Measurements from ENCODE around the gene ITPK1.

ITPK1 gene

DNA sequence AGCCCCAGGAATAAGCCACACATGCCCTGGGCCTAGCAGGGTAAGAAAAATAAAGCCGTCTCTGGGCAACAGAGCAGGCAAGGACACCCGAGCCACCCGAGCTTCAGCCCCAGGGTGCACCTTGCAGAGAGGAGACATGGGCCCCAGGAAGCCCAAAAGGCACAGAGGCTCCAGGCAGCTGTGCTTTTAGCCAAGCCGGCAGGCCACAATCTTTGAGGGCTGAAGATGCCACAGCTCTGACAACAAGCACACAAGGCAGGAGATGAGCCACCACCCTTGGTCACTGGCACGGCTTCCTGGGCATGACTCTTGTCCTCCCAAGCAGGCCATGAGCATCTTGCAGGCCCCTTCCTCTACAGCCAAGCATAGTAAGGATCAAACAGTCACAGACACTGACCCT, 86.3 kb downstream of the ITPK1 start:
- H3K27me3 ChIP-seq (ENCODE audit: low read depth, low read length), result no peaks in the 10 kb centered on the region
- no peak overlapping the region for H3K27ac ChIP-seq (ENCODE audit: low read length)
- H3K36me3 ChIP-seq (ENCODE audit: control insufficient read depth in 1 of 2, insufficient read depth in 2 of 2, low read length in 2 of 2), result no peaks in the 10 kb centered on the region
- peaks cover 9 to 38% of the 10 kb centered on the region in 2 donors for H3K4me1 ChIP-seq (ENCODE audit: control insufficient read depth in 1 of 2, insufficient read depth in 2 of 2, low read length in 2 of 2)
- H3K4me3 ChIP-seq (ENCODE audit: low read depth in 1 of 2, low read length in 2 of 2), result no peak overlapping the region
- no peaks in the 10 kb centered on the region for H3K9me3 ChIP-seq (ENCODE audit: control insufficient read depth in 1 of 2, low read length in 2 of 2)

DNA sequence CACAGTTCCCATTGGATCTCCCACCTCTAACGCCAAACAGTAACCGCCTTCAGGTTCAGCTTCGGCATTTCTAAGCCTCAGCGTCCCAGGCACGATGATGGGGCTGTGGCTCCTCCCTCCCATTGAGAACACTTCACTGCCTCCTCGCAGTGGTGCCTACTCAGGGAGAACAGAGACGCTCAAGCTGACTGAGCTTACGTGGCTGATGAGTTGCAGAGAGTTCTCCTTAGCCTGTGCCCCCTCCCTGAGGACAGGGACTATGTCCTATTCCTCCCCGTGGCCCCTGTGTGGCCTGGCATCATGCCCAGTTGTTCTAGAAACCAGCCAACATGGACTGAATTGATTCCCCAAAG, 87.0 kb downstream of the ITPK1 start:
- H3K4me3 ChIP-seq (ENCODE audit: low read depth in 1 of 2, low read length in 2 of 2), result no peak overlapping the region
- no peak overlapping the region for H3K27ac ChIP-seq (ENCODE audit: low read length)
- H3K36me3 ChIP-seq (ENCODE audit: control insufficient read depth in 1 of 2, insufficient read depth in 2 of 2, low read length in 2 of 2), result no peaks in the 10 kb centered on the region
- peaks cover 9 to 33% of the 10 kb centered on the region in 2 donors for H3K4me1 ChIP-seq (ENCODE audit: control insufficient read depth in 1 of 2, insufficient read depth in 2 of 2, low read length in 2 of 2)
- H3K9me3 ChIP-seq (ENCODE audit: control insufficient read depth in 1 of 2, low read length in 2 of 2), result no peaks in the 10 kb centered on the region
- no peaks in the 10 kb centered on the region for H3K27me3 ChIP-seq (ENCODE audit: low read depth, low read length)

DNA sequence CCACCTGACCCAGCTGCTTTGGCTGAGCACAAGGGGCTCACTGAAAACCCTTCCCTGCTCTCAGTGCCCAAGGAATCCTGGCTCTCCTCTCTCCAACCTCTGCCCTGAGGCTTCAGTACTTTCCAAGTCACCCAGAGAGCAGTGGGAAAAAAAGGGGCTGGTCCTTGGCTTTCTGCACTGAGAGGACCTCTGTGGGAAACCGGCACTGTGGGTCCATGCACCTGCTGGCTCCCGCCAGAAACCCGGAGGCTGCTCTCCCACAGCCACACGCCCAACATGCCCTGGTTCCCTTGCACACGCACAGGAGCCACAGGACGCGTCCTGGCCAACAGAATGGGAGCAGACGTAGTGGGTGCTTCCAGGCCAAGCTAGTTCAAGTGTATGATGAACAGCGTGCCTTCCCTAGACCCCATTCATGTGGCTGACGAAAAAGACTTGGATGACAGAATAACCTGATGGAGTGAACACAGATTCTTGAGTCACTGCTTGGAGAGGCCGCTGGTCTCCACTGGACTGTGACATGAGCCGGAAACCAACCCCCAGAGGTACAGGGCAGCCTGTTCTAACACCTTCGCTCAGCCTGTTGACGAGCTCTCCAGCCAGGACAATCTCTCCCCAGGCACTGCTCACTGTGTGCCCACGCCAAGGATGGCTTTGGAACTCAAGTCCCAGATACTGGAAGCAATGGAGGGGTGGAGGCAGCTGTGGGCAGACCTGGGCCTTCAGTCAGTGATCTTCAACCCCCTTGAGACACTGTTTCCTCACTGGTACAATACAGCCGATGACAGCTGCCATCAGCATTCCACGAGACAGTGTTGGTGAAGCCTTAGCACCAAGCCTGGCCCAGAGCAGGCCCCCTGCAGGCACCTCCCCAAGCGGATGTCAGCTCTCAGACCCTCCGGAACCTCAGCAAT, 87.7 kb downstream of the ITPK1 start:
- no peaks in the 10 kb centered on the region for H3K36me3 ChIP-seq (ENCODE audit: control insufficient read depth in 1 of 2, insufficient read depth in 2 of 2, low read length in 2 of 2)
- H3K9me3 ChIP-seq (ENCODE audit: control insufficient read depth in 1 of 2, low read length in 2 of 2), result no peaks in the 10 kb centered on the region
- H3K4me3 ChIP-seq (ENCODE audit: low read depth in 1 of 2, low read length in 2 of 2), result no peak overlapping the region
- H3K27ac ChIP-seq (ENCODE audit: low read length), result no peak overlapping the region
- H3K4me1 ChIP-seq (ENCODE audit: control insufficient read depth in 1 of 2, insufficient read depth in 2 of 2, low read length in 2 of 2), result peaks cover 8 to 27% of the 10 kb centered on the region in 2 donors
- H3K27me3 ChIP-seq (ENCODE audit: low read depth, low read length), result no peaks in the 10 kb centered on the region

DNA sequence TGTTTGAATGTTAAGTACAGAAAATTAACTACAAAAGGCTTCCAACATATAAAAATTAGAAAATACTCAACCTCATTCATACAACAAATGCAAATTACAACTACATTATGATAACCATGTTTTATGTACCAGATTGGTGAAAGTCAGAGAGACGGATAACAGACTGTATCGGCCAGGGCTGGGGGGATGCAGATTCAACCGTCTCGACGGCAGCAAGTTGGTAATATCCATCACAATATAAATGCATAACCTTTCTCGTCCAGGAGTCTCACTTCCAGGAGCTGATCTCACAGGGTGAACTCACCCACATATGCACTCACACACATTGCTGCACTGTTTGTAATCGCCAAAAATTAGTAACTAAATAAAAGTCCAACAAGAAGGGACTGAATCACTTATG, 89.4 kb downstream of the ITPK1 start:
- Histone ChIP-seq H3K4me3 (ENCODE audit: low read depth in 1 of 2, low read length in 2 of 2) (no peak overlapping the region), H3K9me3 (ENCODE audit: control insufficient read depth in 1 of 2, low read length in 2 of 2) (no peaks in the 10 kb centered on the region), H3K27ac (ENCODE audit: low read length) (no peak overlapping the region), H3K4me1 (ENCODE audit: control insufficient read depth in 1 of 2, insufficient read depth in 2 of 2, low read length in 2 of 2) (peaks cover 0 to 19% of the 10 kb centered on the region in 2 donors), H3K36me3 (ENCODE audit: control insufficient read depth in 1 of 2, insufficient read depth in 2 of 2, low read length in 2 of 2) (no peaks in the 10 kb centered on the region), H3K27me3 (ENCODE audit: low read depth, low read length) (no peaks in the 10 kb centered on the region)

DNA sequence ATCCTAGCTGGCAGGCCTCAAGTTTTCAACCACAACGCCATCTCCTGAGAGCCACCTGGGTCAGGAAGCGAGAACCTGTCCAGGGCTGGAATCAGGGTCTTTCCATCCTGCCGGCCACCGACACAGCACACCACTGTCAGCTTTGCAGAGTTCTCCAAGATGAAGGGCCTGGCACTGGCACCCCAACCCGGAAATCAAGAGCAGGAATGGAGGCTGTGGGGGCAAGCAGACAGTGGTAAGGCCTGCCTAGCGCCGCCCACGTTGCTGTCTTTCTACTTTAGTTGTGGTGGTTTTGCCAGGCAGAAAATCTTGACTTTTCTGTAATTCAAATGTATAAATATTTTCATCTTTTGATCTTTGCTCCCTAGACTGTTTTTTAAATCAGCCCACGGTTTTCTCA, 90.7 kb downstream of the ITPK1 start:
- Histone ChIP-seq H3K27ac (ENCODE audit: low read length) (no peak overlapping the region), H3K4me1 (ENCODE audit: control insufficient read depth in 1 of 2, insufficient read depth in 2 of 2, low read length in 2 of 2) (peaks cover 0 to 20% of the 10 kb centered on the region in 2 donors), H3K9me3 (ENCODE audit: control insufficient read depth in 1 of 2, low read length in 2 of 2) (no peaks in the 10 kb centered on the region), H3K4me3 (ENCODE audit: low read depth in 1 of 2, low read length in 2 of 2) (no peak overlapping the region), H3K36me3 (ENCODE audit: control insufficient read depth in 1 of 2, insufficient read depth in 2 of 2, low read length in 2 of 2) (no peaks in the 10 kb centered on the region), H3K27me3 (ENCODE audit: low read depth, low read length) (no peaks in the 10 kb centered on the region)

DNA sequence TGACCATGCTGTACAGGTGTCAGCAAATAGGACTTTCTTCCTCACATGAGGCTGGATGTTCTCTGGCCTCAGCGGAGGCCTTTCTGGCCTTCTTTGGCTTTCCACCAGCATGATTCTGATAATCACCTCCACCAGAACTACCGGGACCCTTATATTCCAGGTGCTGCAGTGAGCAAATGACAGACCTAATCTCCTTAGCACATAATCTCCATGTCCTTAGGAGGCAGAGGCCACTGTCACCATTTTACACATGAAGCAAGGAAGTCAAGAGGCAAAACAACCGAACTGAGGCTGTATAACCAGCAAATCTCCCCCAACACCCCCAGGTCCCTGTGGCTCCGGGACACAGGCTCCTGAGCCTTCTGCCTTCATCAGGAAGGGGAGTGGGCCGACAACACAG, 91.2 kb downstream of the ITPK1 start:
- Histone ChIP-seq H3K27ac (ENCODE audit: low read length) (no peak overlapping the region), H3K4me1 (ENCODE audit: control insufficient read depth in 1 of 2, insufficient read depth in 2 of 2, low read length in 2 of 2) (peaks cover 0 to 20% of the 10 kb centered on the region in 2 donors), H3K4me3 (ENCODE audit: low read depth in 1 of 2, low read length in 2 of 2) (no peak overlapping the region), H3K27me3 (ENCODE audit: low read depth, low read length) (no peaks in the 10 kb centered on the region), H3K9me3 (ENCODE audit: control insufficient read depth in 1 of 2, low read length in 2 of 2) (no peaks in the 10 kb centered on the region), H3K36me3 (ENCODE audit: control insufficient read depth in 1 of 2, insufficient read depth in 2 of 2, low read length in 2 of 2) (no peaks in the 10 kb centered on the region)

DNA sequence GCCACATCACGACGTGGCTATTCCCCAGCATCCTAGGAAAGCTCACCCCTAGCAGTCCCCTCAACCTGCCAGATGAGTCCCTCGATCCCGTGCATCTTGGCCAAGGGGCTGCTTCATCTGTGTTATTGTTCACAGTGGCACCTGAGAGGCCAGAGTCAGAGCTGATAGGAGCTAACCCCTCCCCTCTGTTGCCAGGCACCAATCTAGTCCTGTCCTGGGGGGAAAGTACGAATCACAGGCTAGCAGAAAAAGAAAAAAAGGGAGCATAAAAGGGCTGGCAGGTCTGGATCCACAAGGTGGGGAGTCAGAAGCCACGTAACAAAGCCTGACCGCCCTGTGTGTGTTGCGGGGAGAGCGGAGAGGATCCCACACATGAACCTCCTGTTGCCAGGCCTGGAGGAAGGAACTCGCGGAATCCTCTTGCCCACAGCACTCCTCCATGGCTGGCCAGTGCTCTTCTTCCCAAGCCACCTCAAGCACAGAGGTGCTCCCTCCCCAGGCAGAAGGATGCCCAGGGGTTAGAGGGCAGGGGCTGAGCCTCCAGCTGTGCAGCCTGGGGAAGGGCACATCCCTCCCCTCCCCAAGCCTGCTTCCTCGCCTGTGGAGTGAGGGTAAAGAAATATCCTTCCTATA, 91.8 kb downstream of the ITPK1 start:
- Histone ChIP-seq H3K27me3 (ENCODE audit: low read depth, low read length) (no peaks in the 10 kb centered on the region), H3K27ac (ENCODE audit: low read length) (no peak overlapping the region), H3K4me3 (ENCODE audit: low read depth in 1 of 2, low read length in 2 of 2) (no peak overlapping the region), H3K9me3 (ENCODE audit: control insufficient read depth in 1 of 2, low read length in 2 of 2) (no peaks in the 10 kb centered on the region), H3K36me3 (ENCODE audit: control insufficient read depth in 1 of 2, insufficient read depth in 2 of 2, low read length in 2 of 2) (no peaks in the 10 kb centered on the region), H3K4me1 (ENCODE audit: control insufficient read depth in 1 of 2, insufficient read depth in 2 of 2, low read length in 2 of 2) (peaks cover 0 to 22% of the 10 kb centered on the region in 2 donors)

DNA sequence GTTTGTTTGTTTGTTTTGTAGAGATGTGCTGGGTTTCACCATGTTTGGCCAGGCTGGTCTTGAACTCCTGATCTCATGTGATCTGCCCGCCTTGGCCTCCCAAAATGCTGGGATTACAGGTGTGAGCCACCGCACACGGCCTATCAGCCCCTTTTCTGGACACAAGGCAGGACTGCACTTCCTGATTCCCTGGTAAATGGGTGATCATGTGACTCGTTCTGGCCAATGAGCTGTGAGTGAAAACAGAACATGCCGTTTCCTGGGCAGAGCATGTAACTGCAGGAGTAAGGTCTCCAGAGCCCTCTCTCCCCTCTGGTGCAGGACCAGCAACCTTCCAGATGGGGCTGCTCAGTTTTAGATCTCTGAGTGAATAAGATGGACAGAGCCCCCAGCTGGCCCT, 92.7 kb downstream of the ITPK1 start:
- Histone ChIP-seq H3K4me3 (ENCODE audit: low read depth in 1 of 2, low read length in 2 of 2) (no peak overlapping the region), H3K27ac (ENCODE audit: low read length) (no peak overlapping the region), H3K27me3 (ENCODE audit: low read depth, low read length) (no peaks in the 10 kb centered on the region), H3K9me3 (ENCODE audit: control insufficient read depth in 1 of 2, low read length in 2 of 2) (no peaks in the 10 kb centered on the region), H3K4me1 (ENCODE audit: control insufficient read depth in 1 of 2, insufficient read depth in 2 of 2, low read length in 2 of 2) (peaks cover 0 to 31% of the 10 kb centered on the region in 2 donors), H3K36me3 (ENCODE audit: control insufficient read depth in 1 of 2, insufficient read depth in 2 of 2, low read length in 2 of 2) (no peaks in the 10 kb centered on the region)

DNA sequence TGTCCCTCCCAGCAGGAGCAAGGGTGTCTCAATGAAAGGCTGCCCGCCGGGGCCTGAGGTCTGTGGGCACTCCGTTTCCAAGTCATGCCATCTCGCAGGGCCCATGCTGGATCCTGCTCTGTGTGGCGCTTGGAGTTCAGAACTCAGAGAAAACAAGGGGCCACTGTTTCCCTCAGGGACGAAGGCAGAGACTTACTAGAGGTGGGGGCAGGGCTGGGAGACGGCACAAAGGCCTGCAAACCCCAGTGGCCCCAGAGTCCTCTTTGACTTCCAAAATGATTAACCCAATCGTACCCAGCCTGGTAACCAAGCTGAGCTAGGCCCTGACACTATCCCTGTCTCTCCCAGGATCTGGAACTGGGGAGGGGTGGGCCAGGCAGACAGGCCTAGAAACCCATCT, 95.8 kb downstream of the ITPK1 start:
- Histone ChIP-seq H3K36me3 (ENCODE audit: control insufficient read depth in 1 of 2, insufficient read depth in 2 of 2, low read length in 2 of 2) (peaks cover 7 to 8% of the 10 kb centered on the region in 2 donors), H3K4me1 (ENCODE audit: control insufficient read depth in 1 of 2, insufficient read depth in 2 of 2, low read length in 2 of 2) (peaks cover 0 to 49% of the 10 kb centered on the region in 2 donors), H3K27me3 (ENCODE audit: low read depth, low read length) (no peaks in the 10 kb centered on the region), H3K27ac (ENCODE audit: low read length) (no peak overlapping the region), H3K4me3 (ENCODE audit: low read depth in 1 of 2, low read length in 2 of 2) (no peak overlapping the region), H3K9me3 (ENCODE audit: control insufficient read depth in 1 of 2, low read length in 2 of 2) (no peaks in the 10 kb centered on the region)

DNA sequence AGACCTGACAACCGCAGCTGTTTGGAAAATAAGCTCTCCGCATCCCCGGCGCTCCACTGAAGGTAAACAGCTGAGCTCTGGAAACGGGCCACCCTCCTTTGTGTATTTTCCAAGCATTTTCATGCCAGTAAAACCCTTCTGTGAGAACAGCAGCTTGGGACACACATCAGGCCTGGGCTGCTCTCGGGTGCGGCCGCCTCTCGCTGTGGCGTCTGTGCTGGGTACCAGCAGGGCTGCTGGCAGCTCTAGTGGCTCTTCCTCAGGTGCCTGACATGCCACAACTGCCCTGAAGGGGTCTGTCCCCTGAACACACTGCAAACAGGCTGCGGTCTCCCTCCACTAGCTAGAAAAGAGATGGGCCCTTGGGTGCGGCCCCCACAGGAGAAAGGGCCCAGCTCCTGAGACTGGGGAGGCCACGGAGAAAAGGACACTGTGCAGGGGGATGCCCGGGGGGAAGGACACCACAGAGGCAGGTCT, 96.3 kb downstream of the ITPK1 start:
- H3K27me3 ChIP-seq (ENCODE audit: low read depth, low read length), result no peaks in the 10 kb centered on the region
- H3K27ac ChIP-seq (ENCODE audit: low read length), result no peak overlapping the region
- peaks cover 8 to 13% of the 10 kb centered on the region in 2 donors for H3K36me3 ChIP-seq (ENCODE audit: control insufficient read depth in 1 of 2, insufficient read depth in 2 of 2, low read length in 2 of 2)
- peaks cover 0 to 45% of the 10 kb centered on the region in 2 donors for H3K4me1 ChIP-seq (ENCODE audit: control insufficient read depth in 1 of 2, insufficient read depth in 2 of 2, low read length in 2 of 2)
- no peaks in the 10 kb centered on the region for H3K9me3 ChIP-seq (ENCODE audit: control insufficient read depth in 1 of 2, low read length in 2 of 2)
- H3K4me3 ChIP-seq (ENCODE audit: low read depth in 1 of 2, low read length in 2 of 2), result no peak overlapping the region

DNA sequence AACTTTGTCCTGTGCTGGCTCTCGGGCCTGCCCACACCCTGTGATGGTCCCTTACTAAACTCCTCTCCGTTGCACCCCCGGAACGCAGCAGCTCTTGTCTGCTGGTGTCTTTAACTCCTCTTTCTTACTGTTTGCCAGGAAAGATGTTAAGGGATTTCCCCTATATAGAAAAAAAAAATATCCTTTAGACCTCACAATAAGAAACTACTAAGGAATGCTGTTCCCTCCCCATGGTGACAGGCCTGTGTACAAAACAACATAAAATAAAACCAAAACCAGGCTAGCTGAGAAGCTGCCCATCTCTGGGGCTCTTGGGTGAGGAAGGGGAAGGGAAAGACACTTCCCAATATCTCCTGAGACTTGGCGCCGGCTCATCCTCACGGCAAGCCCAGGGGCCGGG, 97.4 kb downstream of the ITPK1 start:
- H3K4me3 ChIP-seq (ENCODE audit: low read depth in 1 of 2, low read length in 2 of 2), result no peak overlapping the region
- H3K27ac ChIP-seq (ENCODE audit: low read length), result no peak overlapping the region
- no peaks in the 10 kb centered on the region for H3K27me3 ChIP-seq (ENCODE audit: low read depth, low read length)
- peaks cover 0 to 55% of the 10 kb centered on the region in 2 donors for H3K4me1 ChIP-seq (ENCODE audit: control insufficient read depth in 1 of 2, insufficient read depth in 2 of 2, low read length in 2 of 2)
- H3K36me3 ChIP-seq (ENCODE audit: control insufficient read depth in 1 of 2, insufficient read depth in 2 of 2, low read length in 2 of 2), result peaks cover 8 to 13% of the 10 kb centered on the region in 2 donors
- no peaks in the 10 kb centered on the region for H3K9me3 ChIP-seq (ENCODE audit: control insufficient read depth in 1 of 2, low read length in 2 of 2)

Measured in muscle layer of duodenum (tissue), 2 donors.